ENCODE measurements around the gene MAP1LC3B2. TPM values are rescaled to one million over a fixed set of nuclear protein-coding genes. Genes with fewer than 3 reads are reported as not detected.

MAP1LC3B2 gene
- total and polyA plus RNA-seq, 10 of the 15 experiments (the other 5 are each of a cell fraction or from before 2014, with no cell fraction given) = 0.23 to 2.7 (median 0.72) TPM; not detected in 3

GRCh38 chr12:116571089-116571488 is 11.9 kb downstream of the MAP1LC3B2 start (continued):
- TF ChIP-seq ZBTB4 (CRISPR knock-in tag; IDR thresholded peaks at IDR 0.05) = no peak
- TF ChIP-seq BCLAF1 (IDR thresholded peaks at IDR 0.05) = no peak
- no peak for TF ChIP-seq SIN3A (IDR thresholded peaks at IDR 0.05; ENCODE audit: low read depth, low read length)

GRCh38 chr12:116573776-116574175 is 14.6 kb downstream of the MAP1LC3B2 start:
- Histone ChIP-seq H3K9ac (ENCODE audit: control insufficient read depth, insufficient read depth, low read length) (no peak overlapping the region), H3K27ac (ENCODE audit: control insufficient read depth, insufficient read depth) (no peak overlapping the region), H3K4me3 (no peak overlapping the region), H4K20me1 (ENCODE audit: control insufficient read depth, insufficient read depth) (no peaks in the 10 kb centered on the region), H3K4me2 (ENCODE audit: control insufficient read depth, insufficient read depth) (no peak overlapping the region), H3K4me1 (ENCODE audit: control insufficient read depth, insufficient read depth, low read length) (no peaks in the 10 kb centered on the region), H3K27me3 (replicated peaks in 1 of 2; ENCODE audit: control insufficient read depth in 2 of 2, insufficient read depth in 2 of 2, low read length in 1 of 2) (no peaks in the 10 kb centered on the region), H2AFZ (ENCODE audit: control insufficient read depth, low read depth, low read length) (no peak overlapping the region), H3K36me3 (ENCODE audit: control insufficient read depth in 2 of 2, insufficient read depth in 2 of 2, low read length in 1 of 2) (no peaks in the 10 kb centered on the region), H3K9me3 (replicated peaks; ENCODE audit: control insufficient read depth, insufficient read depth, low read length) (peaks cover 11% of the 10 kb centered on the region; the same call in 2 of the 3 replicates), H3K79me2 (ENCODE audit: control insufficient read depth, insufficient read depth, low read length) (no peaks in the 10 kb centered on the region)
- ATAC-seq (no peak), DNase-seq (ENCODE audit: low read depth, low spot score) (no peak), FAIRE-seq (no peak)
- ChIA-PET CTCF (interaction anchor here (1.2 to 1.4 kb wide), 2 partner anchors 10 to 14 kb away, joined by 3 to 6 read pairs; partner anchors contain the start of gene MAP1LC3B2), POLR2A (interaction anchor here (0.6 to 0.7 kb wide), 2 partner anchors 14 to 43 kb away, joined by 3 read pairs; no protein-coding TSS in a partner anchor), SMC1A (ENCODE audit: uncharacterized antibody, unreplicated experiment) (no interaction called here), RAD21 (ENCODE audit: unreplicated experiment) (no interaction called here)
- TF ChIP-seq RELB (IDR thresholded peaks at IDR 0.05; ENCODE audit: low read depth) (no peak), ZBTB33 (IDR thresholded peaks at IDR 0.05) (no peak), GABPA (IDR thresholded peaks at IDR 0.05; ENCODE audit: low read depth) (no peak), SP1 (IDR thresholded peaks at IDR 0.05; ENCODE audit: low read depth, low read length) (no peak)
- no TSS peak for BruUV-seq (replicated peaks)
- in situ Hi-C loops (cut with MboI) (no loop called here), intact Hi-C loops (cut with micrococcal nuclease; ENCODE audit: unreplicated experiment) (no loop called here)
- WGBS (ENCODE audit: insufficient coverage, insufficient replicate concordance, low lambda C conversion rate, missing lambda C conversion rate) = 35% methylated on average over 4 of the region's 4 CpGs
